OCI-LY3 (cell line): Measurements from ENCODE around the gene CCDC137.

Source experiments
- H2AFZ ChIP-seq: fragments of 200-600, 300-600 bp; shearing (Covaris generic); 2 replicates; pipeline ENCODE4 v1.6.0; 2014; ENCODE audit warnings: antibody characterized with exemption, low read depth, low read length
- H3K27ac ChIP-seq: fragments of 200-600, 300-600 bp; sonication (generic); 2 replicates; pipeline ENCODE4 v1.5.1; 2014; ENCODE audit warnings: mild to moderate bottlenecking, low read length, moderate library complexity, mixed read lengths
- H3K27me3 ChIP-seq: fragments of 200-600, 300-600 bp; sonication (generic); 2 replicates; pipeline ENCODE4 v1.6.1; 2014; ENCODE audit warnings: low read depth, low read length, mixed read lengths
- H3K36me3 ChIP-seq: fragments of 200-600, 300-600 bp; sonication (generic); replicated peaks from 2 replicates; pipeline ENCODE3; 2014; ENCODE audit warnings: low read depth, low read length, mixed read lengths
- H3K4me1 ChIP-seq: fragments of 300-600, 200-600 bp; sonication (generic); 2 replicates; pipeline ENCODE4 v1.6.1; 2014; ENCODE audit warnings: low read length, mixed read lengths
- H3K4me2 ChIP-seq: fragments of 200-600, 300-600 bp; sonication (generic); 2 replicates; pipeline ENCODE4 v1.6.1; 2014; ENCODE audit warnings: low read length, mixed read lengths
- H3K4me3 ChIP-seq: fragments of 300-600, 200-600 bp; sonication (generic); 2 replicates; pipeline ENCODE4 v1.5.1; 2014; ENCODE audit warnings: antibody characterized with exemption, mild to moderate bottlenecking, low read length, moderate library complexity
- H3K79me2 ChIP-seq: fragments of 300-600, 200-600 bp; shearing (Covaris generic); 2 replicates; pipeline ENCODE4 v1.6.1; 2014; ENCODE audit warnings: mild to moderate bottlenecking, low read length, mixed read lengths
- H3K9ac ChIP-seq: fragments of 300-600, 200-600 bp; shearing (Covaris generic); 2 replicates; pipeline ENCODE4 v1.6.0; 2014; ENCODE audit warnings: mild to moderate bottlenecking, low read length, moderate library complexity
- H3K9me3 ChIP-seq: fragments of 200-600, 300-600 bp; shearing (Covaris generic); 2 replicates; pipeline ENCODE4 v1.6.1; 2014; ENCODE audit warnings: low read length, mixed read lengths; ENCODE audit not compliant: insufficient read depth
- H4K20me1 ChIP-seq: fragments of 200-600, 300-600 bp; sonication (generic); 2 replicates; pipeline ENCODE4 v1.6.1; 2016; ENCODE audit warnings: low read length, mixed read lengths; ENCODE audit not compliant: insufficient read depth
- EZH2phosphoT487 ChIP-seq: fragments of 200-600 bp; shearing (Covaris generic); IDR thresholded peaks from 2 replicates; pipeline ENCODE4 v1.6.1; 2018; ENCODE audit warnings: antibody characterized with exemption, mixed run types, low read depth
- TF ChIP-seq, protein P1 (sequence below): fragments of 200-600, 300-600 bp; sonication (generic); IDR thresholded peaks from 2 replicates; pipeline ENCODE4 v1.5.1; 2014; ENCODE audit warnings: antibody characterized with exemption, low read length, low read depth

Gene CCDC137

DNA sequence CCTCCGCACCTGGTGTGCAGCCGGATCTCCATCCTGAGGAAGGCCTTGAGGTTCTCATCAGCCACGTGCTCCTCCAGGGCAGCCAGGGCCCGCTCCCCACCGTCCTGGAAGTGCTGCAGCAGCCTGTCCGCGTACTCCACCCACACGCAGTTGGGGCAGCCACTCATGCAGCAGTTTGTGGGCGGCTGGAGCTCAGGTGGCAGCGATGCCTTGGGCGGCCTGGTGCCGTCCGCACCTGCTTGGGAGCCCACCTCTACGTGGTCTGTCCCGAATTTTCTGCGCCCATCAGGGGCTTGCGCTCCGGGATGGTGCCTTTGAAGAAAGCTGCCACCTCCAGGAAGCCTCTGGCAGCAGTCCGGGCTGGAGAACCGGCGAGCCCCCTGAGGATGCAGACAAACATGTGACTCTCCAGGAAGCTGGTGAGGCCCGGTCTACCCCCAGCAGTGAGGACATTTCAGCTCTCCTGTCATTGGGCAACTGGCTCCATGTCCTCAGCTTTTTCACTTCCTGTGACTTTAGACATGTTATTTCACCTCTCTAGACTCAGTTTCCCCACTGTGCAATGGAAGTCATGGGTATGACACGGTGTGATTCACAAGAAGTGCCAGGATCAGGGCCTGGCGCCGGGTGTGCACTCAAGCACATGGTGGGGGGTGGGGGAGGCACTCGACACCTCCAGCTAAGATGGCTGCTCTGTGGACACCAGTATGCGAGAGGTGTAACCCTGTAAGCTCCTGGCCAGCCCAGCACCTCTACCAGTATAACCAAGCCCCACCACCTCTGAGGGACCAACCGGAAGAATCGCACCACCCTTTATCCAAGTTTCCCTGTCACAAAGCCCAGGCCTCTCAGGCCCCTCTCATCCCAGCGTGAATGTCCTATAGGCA lies 1.1 kb upstream of the CCDC137 start:
- Histone ChIP-seq H3K9ac (peak overlapping the region; percentile 94), H4K20me1 (no peaks in the 10 kb centered on the region), H3K4me3 (peak overlapping the region; percentile 96), H3K36me3 (peaks cover 30% of the 10 kb centered on the region), H3K4me1 (peaks cover 22% of the 10 kb centered on the region), H3K27ac (peak overlapping the region; percentile 67), H3K9me3 (no peaks in the 10 kb centered on the region), H3K4me2 (peak overlapping the region; percentile 93), H3K27me3 (no peaks in the 10 kb centered on the region), H2AFZ (no peak overlapping the region), H3K79me2 (peaks cover 42% of the 10 kb centered on the region)
- TF ChIP-seq, protein P1, sequence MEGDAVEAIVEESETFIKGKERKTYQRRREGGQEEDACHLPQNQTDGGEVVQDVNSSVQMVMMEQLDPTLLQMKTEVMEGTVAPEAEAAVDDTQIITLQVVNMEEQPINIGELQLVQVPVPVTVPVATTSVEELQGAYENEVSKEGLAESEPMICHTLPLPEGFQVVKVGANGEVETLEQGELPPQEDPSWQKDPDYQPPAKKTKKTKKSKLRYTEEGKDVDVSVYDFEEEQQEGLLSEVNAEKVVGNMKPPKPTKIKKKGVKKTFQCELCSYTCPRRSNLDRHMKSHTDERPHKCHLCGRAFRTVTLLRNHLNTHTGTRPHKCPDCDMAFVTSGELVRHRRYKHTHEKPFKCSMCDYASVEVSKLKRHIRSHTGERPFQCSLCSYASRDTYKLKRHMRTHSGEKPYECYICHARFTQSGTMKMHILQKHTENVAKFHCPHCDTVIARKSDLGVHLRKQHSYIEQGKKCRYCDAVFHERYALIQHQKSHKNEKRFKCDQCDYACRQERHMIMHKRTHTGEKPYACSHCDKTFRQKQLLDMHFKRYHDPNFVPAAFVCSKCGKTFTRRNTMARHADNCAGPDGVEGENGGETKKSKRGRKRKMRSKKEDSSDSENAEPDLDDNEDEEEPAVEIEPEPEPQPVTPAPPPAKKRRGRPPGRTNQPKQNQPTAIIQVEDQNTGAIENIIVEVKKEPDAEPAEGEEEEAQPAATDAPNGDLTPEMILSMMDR: no peak
- TF ChIP-seq EZH2phosphoT487: no peak

DNA sequence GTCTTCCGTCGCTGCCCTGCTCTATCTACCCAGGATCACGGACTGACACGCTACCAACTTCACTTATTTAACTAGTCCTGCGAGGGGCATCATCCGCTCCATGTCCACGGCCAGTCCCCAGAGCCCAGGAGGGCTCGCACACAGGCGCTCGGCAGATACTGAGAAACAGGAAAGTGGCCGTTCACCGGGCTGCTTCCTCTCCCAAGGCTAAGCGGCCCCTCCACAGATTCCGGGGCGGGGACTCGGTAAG lies 520 bp upstream of the CCDC137 start:
- H3K79me2 ChIP-seq: peaks cover 42% of the 10 kb centered on the region
- peak overlapping the region; percentile 93 for H3K4me2 ChIP-seq
- H3K36me3 ChIP-seq: peaks cover 32% of the 10 kb centered on the region
- peak overlapping the region; percentile 96 for H3K4me3 ChIP-seq
- H2AFZ ChIP-seq: no peak overlapping the region
- peak overlapping the region; percentile 94 for H3K9ac ChIP-seq
- no peaks in the 10 kb centered on the region for H3K9me3 ChIP-seq
- H3K27me3 ChIP-seq: no peaks in the 10 kb centered on the region
- peaks cover 22% of the 10 kb centered on the region for H3K4me1 ChIP-seq
- H3K27ac ChIP-seq: peak overlapping the region; percentile 67
- no peak for TF ChIP-seq EZH2phosphoT487
- TF ChIP-seq, protein P1: no peak
- no peaks in the 10 kb centered on the region for H4K20me1 ChIP-seq

DNA sequence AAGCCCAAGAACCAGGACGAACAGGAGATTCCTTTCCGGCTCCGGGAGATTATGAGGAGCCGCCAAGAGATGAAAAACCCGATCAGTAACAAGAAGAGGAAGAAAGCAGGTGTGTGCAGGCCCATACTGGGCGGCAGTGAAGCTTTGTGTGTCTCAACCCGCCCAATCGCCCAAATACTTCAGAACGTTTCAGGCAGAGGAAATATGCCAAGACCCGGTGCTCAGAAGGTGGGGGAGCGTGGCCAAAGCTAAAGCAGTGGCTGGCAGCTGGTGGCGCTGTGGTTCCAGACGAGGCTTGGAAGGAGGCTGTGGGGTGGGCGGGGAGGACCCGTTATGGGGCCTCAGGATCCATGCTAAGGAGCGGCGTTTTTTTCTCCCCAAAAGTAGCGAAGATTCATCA lies 1.2 kb downstream of the CCDC137 start:
- Histone ChIP-seq H3K27me3 (no peaks in the 10 kb centered on the region), H2AFZ (no peak overlapping the region), H3K27ac (no peak overlapping the region), H3K79me2 (peaks cover 42% of the 10 kb centered on the region), H3K4me3 (peak overlapping the region; percentile 96), H3K4me2 (peak overlapping the region; percentile 83), H3K9me3 (no peaks in the 10 kb centered on the region), H3K4me1 (peaks cover 22% of the 10 kb centered on the region), H4K20me1 (no peaks in the 10 kb centered on the region), H3K9ac (no peak overlapping the region), H3K36me3 (peaks cover 45% of the 10 kb centered on the region)
- no peak for TF ChIP-seq EZH2phosphoT487
- TF ChIP-seq, protein P1: no peak

DNA sequence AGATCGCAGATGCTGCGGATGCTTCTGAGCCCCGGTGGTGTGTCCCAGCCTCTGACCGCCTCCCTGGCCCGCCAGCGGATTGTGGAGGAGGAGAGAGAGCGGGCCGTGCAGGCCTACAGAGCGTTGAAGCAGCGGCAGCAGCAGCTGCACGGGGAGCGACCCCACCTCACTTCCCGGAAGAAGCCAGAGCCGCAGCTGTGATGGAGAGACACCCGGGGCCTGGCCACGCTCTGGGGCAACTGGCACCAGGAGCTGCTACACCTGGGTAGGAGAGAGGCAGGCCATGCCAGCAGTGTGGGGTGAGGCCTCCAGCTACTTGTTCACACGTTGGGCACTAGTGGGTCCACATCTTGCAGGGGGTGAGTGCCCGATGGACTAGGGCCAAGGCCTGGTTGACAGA lies 6.0 kb downstream of the CCDC137 start:
- H3K27me3 ChIP-seq: no peaks in the 10 kb centered on the region
- H3K79me2 ChIP-seq: peaks cover 16% of the 10 kb centered on the region
- H3K4me3 ChIP-seq: no peak overlapping the region
- H4K20me1 ChIP-seq: no peaks in the 10 kb centered on the region
- H3K4me2 ChIP-seq: no peak overlapping the region
- H3K9ac ChIP-seq: no peak overlapping the region
- peaks cover 38% of the 10 kb centered on the region for H3K36me3 ChIP-seq
- no peak for TF ChIP-seq EZH2phosphoT487
- TF ChIP-seq, protein P1: no peak
- no peaks in the 10 kb centered on the region for H3K9me3 ChIP-seq
- H3K27ac ChIP-seq: no peak overlapping the region
- H2AFZ ChIP-seq: no peak overlapping the region
- peaks cover 9% of the 10 kb centered on the region for H3K4me1 ChIP-seq
